Kidney epithelial cell (primary cell): ENCODE measurements around the gene HRH2. TPM values are rescaled to one million over a fixed set of nuclear protein-coding genes. Genes with fewer than 3 reads are reported as not detected.
"Not testable (repeated sequence)": the region's sequence is repeated elsewhere in the genome, so short reads cannot be mapped to it uniquely, and the experiment has no call there.

ENCODE experiments used
- DNase-seq: peaks from one replicate; pipeline ENCODE4 v3.0.0-alpha.2; 2010; ENCODE audit warnings: low read depth
- H3K27me3 ChIP-seq: 2 replicates; pipeline ENCODE4 v1.6.0; 2011; ENCODE audit warnings: low read length; ENCODE audit not compliant: control insufficient read depth, insufficient read depth
- H3K36me3 ChIP-seq: 2 replicates; pipeline ENCODE4 v1.5.1; 2011; ENCODE audit warnings: low read length; ENCODE audit not compliant: control insufficient read depth, insufficient read depth
- H3K4me3 ChIP-seq: 2 replicates; pipeline ENCODE4 v1.5.1; 2011; ENCODE audit warnings: low read depth, mild to moderate bottlenecking, control low read depth, low read length
- CTCF ChIP-seq: IDR thresholded peaks from 2 replicates; pipeline ENCODE4 v1.5.1; 2011; ENCODE audit warnings: mild to moderate bottlenecking, moderate library complexity, low read length, control low read depth, inconsistent platforms; ENCODE audit not compliant: insufficient read depth, poor library complexity, severe bottlenecking
- total RNA-seq: library from RNA; depleted of rRNA; stranded (reverse); fragments of >200 nt; gene quantifications from 2 replicates; pipeline ENCODE4 v1.2.3, GENCODE V29; 2015

HRH2 gene
- total RNA-seq, 1 donor from 2014 or later = 2.7 TPM

GRCh38 chr5:175638305-175638704, 19.6 kb upstream of the HRH2 start:
- no peak for DNase-seq
- H3K36me3 ChIP-seq = no peaks in the 10 kb centered on the region
- no peak for TF ChIP-seq CTCF
- no peak overlapping the region for H3K4me3 ChIP-seq
- no peaks in the 10 kb centered on the region for H3K27me3 ChIP-seq

GRCh38 chr5:175640106-175640775, 17.6 kb upstream of the HRH2 start:
- H3K4me3 ChIP-seq = no peak overlapping the region
- no peaks in the 10 kb centered on the region for H3K27me3 ChIP-seq
- no peak for DNase-seq
- TF ChIP-seq CTCF = no peak
- H3K36me3 ChIP-seq = no peaks in the 10 kb centered on the region

GRCh38 chr5:175642998-175643397, 14.9 kb upstream of the HRH2 start:
- TF ChIP-seq CTCF = no peak
- Histone ChIP-seq H3K4me3 (no peak overlapping the region), H3K36me3 (no peaks in the 10 kb centered on the region), H3K27me3 (no peaks in the 10 kb centered on the region)
- DNase-seq = no peak

- Histone ChIP-seq H3K36me3 (no peaks in the 10 kb centered on the region), H3K27me3 (no peaks in the 10 kb centered on the region), H3K4me3 (no peak overlapping the region)
- TF ChIP-seq CTCF = no peak
- DNase-seq = no peak
These were observed 11.6 kb upstream of the HRH2 start for GRCh38 chr5:175646251-175646650.

GRCh38 chr5:175649967-175650366, 7.9 kb upstream of the HRH2 start:
- Histone ChIP-seq H3K36me3 (no peaks in the 10 kb centered on the region), H3K27me3 (no peaks in the 10 kb centered on the region), H3K4me3 (no peak overlapping the region)
- no peak for DNase-seq
- TF ChIP-seq CTCF = no peak

- not testable (repeated sequence) for H3K36me3 ChIP-seq, H3K4me3 ChIP-seq, DNase-seq, H3K27me3 ChIP-seq
These were observed 7.3 kb upstream of the HRH2 start for GRCh38 chr5:175650430-175651205.
